NCI-H2107 treated with DMSO at 0.1 percent for 48 hours (cell line): Measurements from ENCODE around the gene ELFN1.
"Not testable (repeated sequence)": the region's sequence is repeated elsewhere in the genome, so short reads cannot be mapped to it uniquely, and the experiment has no call there.

Experiments
- DNase-seq: peaks from one replicate; lab custom pipeline; 2025; ENCODE audit not compliant: unreplicated experiment; lab: John Stamatoyannopoulos, UW

Gene ELFN1

GRCh38 chr7:1752111-1752510 is 82.0 kb downstream of the ELFN1 start:
- DNase-seq: no peak

- no peak for DNase-seq
These were observed 82.9 kb downstream of the ELFN1 start for GRCh38 chr7:1752771-1753563.

GRCh38 chr7:1753564-1753867 is 83.4 kb downstream of the ELFN1 start:
- no peak for DNase-seq

- no peak for DNase-seq
These were observed 84.3 kb downstream of the ELFN1 start for GRCh38 chr7:1754345-1754908.

GRCh38 chr7:1755783-1756625 is 85.9 kb downstream of the ELFN1 start:
- DNase-seq: no peak

GRCh38 chr7:1757601-1758000 is 87.5 kb downstream of the ELFN1 start:
- DNase-seq: no peak

- DNase-seq: peak; percentile 14
These were observed 88.2 kb downstream of the ELFN1 start for GRCh38 chr7:1758028-1758858.

GRCh38 chr7:1758859-1759521 is 88.9 kb downstream of the ELFN1 start:
- no peak for DNase-seq

- DNase-seq: no peak
These were observed 91.0 kb downstream of the ELFN1 start for GRCh38 chr7:1761097-1761496.

GRCh38 chr7:1761774-1762173 is 91.7 kb downstream of the ELFN1 start:
- no peak for DNase-seq

GRCh38 chr7:1762238-1762945 is 92.3 kb downstream of the ELFN1 start:
- DNase-seq: no peak

GRCh38 chr7:1763033-1763432 is 93.0 kb downstream of the ELFN1 start:
- DNase-seq: no peak

GRCh38 chr7:1763911-1764310 is 93.8 kb downstream of the ELFN1 start:
- not testable (repeated sequence) for DNase-seq

GRCh38 chr7:1765336-1765735 is 95.3 kb downstream of the ELFN1 start:
- no peak for DNase-seq

- DNase-seq: no peak
These were observed 97.4 kb downstream of the ELFN1 start for GRCh38 chr7:1767524-1767923.

GRCh38 chr7:1768832-1769231 is 98.8 kb downstream of the ELFN1 start:
- DNase-seq: no peak

GRCh38 chr7:1769286-1770200 is 99.5 kb downstream of the ELFN1 start:
- no peak for DNase-seq

- no peak for DNase-seq
These were observed 100.3 kb downstream of the ELFN1 start for GRCh38 chr7:1770331-1770730.

GRCh38 chr7:1775389-1775788 is 105.3 kb downstream of the ELFN1 start:
- DNase-seq: no peak
